Mononuclear cell (primary cell): ENCODE results near the gene COIL. TPM values are rescaled to one million over a fixed set of nuclear protein-coding genes. Genes with fewer than 3 reads are reported as not detected.

ENCODE experiments used
- H3K27me3 ChIP-seq: 2 replicates; pipeline ENCODE4 v1.6.0; 2011; ENCODE audit warnings: low read length, control low read depth; ENCODE audit not compliant: insufficient read depth
- H3K4me1 ChIP-seq: 2 replicates; pipeline ENCODE4 v1.5.1; 2011; ENCODE audit warnings: mild to moderate bottlenecking, low read length, control low read depth; ENCODE audit not compliant: insufficient read depth
- H3K4me3 ChIP-seq: 2 replicates; pipeline ENCODE4 v1.5.1; 2011; ENCODE audit warnings: mild to moderate bottlenecking, low read length, moderate library complexity
- H3K9me3 ChIP-seq: 2 replicates; pipeline ENCODE4 v1.5.1; 2011; ENCODE audit warnings: low read depth, mild to moderate bottlenecking, control low read depth, low read length
- total RNA-seq: library from RNA; depleted of rRNA; stranded (reverse); fragments of >200 nt; gene quantifications from one replicate; pipeline ENCODE4 v1.2.3, GENCODE V29; 2012

Gene COIL
- total RNA-seq, 1 donor = 26.6 TPM

GRCh38 chr17:56933151-56933745 is 27.6 kb downstream of the COIL start:
- Histone ChIP-seq H3K9me3 (peaks cover 13% of the 10 kb centered on the region), H3K4me3 (no peak overlapping the region)

GRCh38 chr17:56930739-56931337 is 30.0 kb downstream of the COIL start:
- Histone ChIP-seq H3K27me3 (no peaks in the 10 kb centered on the region), H3K4me1 (no peaks in the 10 kb centered on the region), H3K4me3 (no peak overlapping the region), H3K9me3 (peaks cover 13% of the 10 kb centered on the region)

More at GRCh38 chr17:56933151-56933745, 27.6 kb downstream of the COIL start:
- no peaks in the 10 kb centered on the region for H3K27me3 ChIP-seq
- H3K4me1 ChIP-seq = no peaks in the 10 kb centered on the region

GRCh38 chr17:56929362-56929969 is 31.4 kb downstream of the COIL start:
- H3K4me3 ChIP-seq = no peak overlapping the region
- no peaks in the 10 kb centered on the region for H3K27me3 ChIP-seq

GRCh38 chr17:56928586-56928985 is 32.3 kb downstream of the COIL start:
- Histone ChIP-seq H3K4me1 (no peaks in the 10 kb centered on the region), H3K9me3 (peaks cover 13% of the 10 kb centered on the region), H3K4me3 (no peak overlapping the region), H3K27me3 (no peaks in the 10 kb centered on the region)

More at GRCh38 chr17:56929362-56929969, 31.4 kb downstream of the COIL start:
- peaks cover 13% of the 10 kb centered on the region for H3K9me3 ChIP-seq
- no peaks in the 10 kb centered on the region for H3K4me1 ChIP-seq

GRCh38 chr17:56926704-56927103 is 34.1 kb downstream of the COIL start:
- Histone ChIP-seq H3K27me3 (no peaks in the 10 kb centered on the region), H3K4me3 (no peak overlapping the region), H3K9me3 (peaks cover 13% of the 10 kb centered on the region), H3K4me1 (no peaks in the 10 kb centered on the region)

- Histone ChIP-seq H3K9me3 (peaks cover 12% of the 10 kb centered on the region), H3K4me3 (no peak overlapping the region), H3K27me3 (no peaks in the 10 kb centered on the region), H3K4me1 (no peaks in the 10 kb centered on the region)
Observed at GRCh38 chr17:56926270-56926669, 34.6 kb downstream of the COIL start.

- Histone ChIP-seq H3K9me3 (peaks cover under 1% of the 10 kb centered on the region), H3K4me3 (no peak overlapping the region), H3K27me3 (no peaks in the 10 kb centered on the region), H3K4me1 (no peaks in the 10 kb centered on the region)
Observed at GRCh38 chr17:56925088-56925487, 35.8 kb downstream of the COIL start.

- peaks cover 38% of the 10 kb centered on the region for H3K4me1 ChIP-seq
Observed at GRCh38 chr17:56919717-56920116, 41.1 kb downstream of the COIL start.

GRCh38 chr17:56918916-56919315 is 41.9 kb downstream of the COIL start:
- Histone ChIP-seq H3K4me3 (no peak overlapping the region), H3K27me3 (no peaks in the 10 kb centered on the region), H3K4me1 (peaks cover 41% of the 10 kb centered on the region), H3K9me3 (no peaks in the 10 kb centered on the region)

More at GRCh38 chr17:56919717-56920116, 41.1 kb downstream of the COIL start:
- H3K4me3 ChIP-seq = no peak overlapping the region
- no peaks in the 10 kb centered on the region for H3K27me3 ChIP-seq
- H3K9me3 ChIP-seq = no peaks in the 10 kb centered on the region

- H3K4me1 ChIP-seq = peaks cover 42% of the 10 kb centered on the region
- no peak overlapping the region for H3K4me3 ChIP-seq
Observed at GRCh38 chr17:56917559-56918296, 43.1 kb downstream of the COIL start.

GRCh38 chr17:56914581-56915273 is 46.1 kb downstream of the COIL start:
- Histone ChIP-seq H3K4me3 (peak overlapping the region; percentile 87), H3K9me3 (no peaks in the 10 kb centered on the region), H3K27me3 (no peaks in the 10 kb centered on the region), H3K4me1 (peaks cover 70% of the 10 kb centered on the region)

More at GRCh38 chr17:56917559-56918296, 43.1 kb downstream of the COIL start:
- Histone ChIP-seq H3K27me3 (no peaks in the 10 kb centered on the region), H3K9me3 (no peaks in the 10 kb centered on the region)

- Histone ChIP-seq H3K4me3 (peak within 1 kb of the TSS; percentile 87), H3K4me1 (peaks cover 70% of the 10 kb centered on the region), H3K27me3 (no peaks in the 10 kb centered on the region), H3K9me3 (no peaks in the 10 kb centered on the region)
Observed at GRCh38 chr17:56913867-56914580, 46.8 kb downstream of the COIL start, which contains the start of gene TRIM25. Gene TRIM25, minus strand, starts transcription at chr17:56914049. Its CDS starts 61 bp downstream, at chr17:56913988.

- Histone ChIP-seq H3K27me3 (no peaks in the 10 kb centered on the region), H3K9me3 (no peaks in the 10 kb centered on the region), H3K4me3 (peak overlapping the region; percentile 87), H3K4me1 (peaks cover 72% of the 10 kb centered on the region)
Observed at GRCh38 chr17:56913353-56913866, 47.4 kb downstream of the COIL start.

- peak overlapping the region; percentile 87 for H3K4me3 ChIP-seq
- no peaks in the 10 kb centered on the region for H3K9me3 ChIP-seq
- H3K4me1 ChIP-seq = peaks cover 76% of the 10 kb centered on the region
- no peaks in the 10 kb centered on the region for H3K27me3 ChIP-seq
Observed at GRCh38 chr17:56913000-56913311, 47.9 kb downstream of the COIL start.
